Fibroblast of mammary gland (primary cell): ENCODE data around the gene ATP13A1.
A peak's percentile ranks its signal among the peaks of the same experiment; 100 is the strongest.
"Not testable (repeated sequence)": the region's sequence is repeated elsewhere in the genome, so short reads cannot be mapped to it uniquely, and the experiment has no call there.

ENCODE experiments used
- DNase-seq: peaks from one replicate; pipeline ENCODE4 v3.0.0-alpha.2; 2010; ENCODE audit warnings: low read depth
- H3K4me3 ChIP-seq: 2 replicates; pipeline ENCODE4 v1.5.1; 2011; ENCODE audit warnings: low read depth, mild to moderate bottlenecking, low read length, moderate library complexity; ENCODE audit not compliant: control insufficient read depth
- CTCF ChIP-seq: conservative IDR thresholded peaks from 2 replicates; pipeline ENCODE4 v1.5.1; 2011; ENCODE audit warnings: low read depth, low read length, inconsistent platforms; ENCODE audit not compliant: control insufficient read depth, insufficient read depth

ATP13A1 gene

GRCh38 chr19:19619181-19619848, 44.2 kb downstream of the ATP13A1 start:
- TF ChIP-seq CTCF, result no peak
- no peak overlapping the region for H3K4me3 ChIP-seq
- no peak for DNase-seq

GRCh38 chr19:19618219-19619051, 45.0 kb downstream of the ATP13A1 start, which contains the start of gene PBX4:
TSS of gene PBX4 (minus strand) at chr19:19618687. CDS start at chr19:19618629, 58 bp downstream.
- H3K4me3 ChIP-seq, result peak within 1 kb of the TSS; percentile 41
- TF ChIP-seq CTCF, result no peak

GRCh38 chr19:19615086-19615485, 48.4 kb downstream of the ATP13A1 start:
- TF ChIP-seq CTCF, result no peak
- no peak overlapping the region for H3K4me3 ChIP-seq
- peak; percentile 65 for DNase-seq

More at GRCh38 chr19:19618219-19619051, 45.0 kb downstream of the ATP13A1 start, which contains the start of gene PBX4:
- peak; percentile 82 for DNase-seq

- no peak for DNase-seq
- no peak overlapping the region for H3K4me3 ChIP-seq
- TF ChIP-seq CTCF, result no peak
Measured at GRCh38 chr19:19613506-19613905, 50.0 kb downstream of the ATP13A1 start.

- TF ChIP-seq CTCF, result no peak
- DNase-seq, result no peak
- no peak overlapping the region for H3K4me3 ChIP-seq
Measured at GRCh38 chr19:19610376-19611202, 52.9 kb downstream of the ATP13A1 start.

- not testable (repeated sequence) for H3K4me3 ChIP-seq, DNase-seq
Measured at GRCh38 chr19:19606686-19607085, 56.8 kb downstream of the ATP13A1 start.

- no peak for DNase-seq
- no peak overlapping the region for H3K4me3 ChIP-seq
- no peak for TF ChIP-seq CTCF
Measured at GRCh38 chr19:19606021-19606420, 57.5 kb downstream of the ATP13A1 start.
